HepG2 (cell line): Measurements from ENCODE around the gene C11orf68. TPM values are rescaled to one million over a fixed set of nuclear protein-coding genes. Genes with fewer than 3 reads are reported as not detected.
A peak's percentile ranks its signal among the peaks of the same experiment; 100 is the strongest.

Experiments
- HDAC6 ChIP-seq: fragments of 200-600 bp; sonication (generic); IDR thresholded peaks from 2 replicates; pipeline ENCODE4 v1.7.0; 2017; ENCODE audit warnings: mild to moderate bottlenecking, antibody characterized with exemption, low read length, low read depth
- NONO ChIP-seq, 2 experiments: fragments of 450-650 bp in 1 of 2; sonication (generic) in 1 of 2; formaldehyde crosslinking in 1 of 2; IDR thresholded peaks in 1 of 2; conservative IDR thresholded peaks in 1 of 2; 2 replicates each; pipeline versions ENCODE4 v1.6.1 to v1.8.0; 2017 to 2022; ENCODE audit warnings: mild to moderate bottlenecking in 1 of 2, missing genetic modification reagents in 1 of 2, moderate library complexity in 1 of 2
- ZNF33B ChIP-seq: sonication (generic); formaldehyde crosslinking; IDR thresholded peaks from 2 replicates; pipeline ENCODE4 v1.5.1; 2020; ENCODE audit warnings: mild to moderate bottlenecking, missing genetic modification reagents
- ZNF552 ChIP-seq: sonication (generic); formaldehyde crosslinking; IDR thresholded peaks from 2 replicates; pipeline ENCODE4 v1.9.0; 2022; ENCODE audit warnings: missing genetic modification reagents, mild to moderate bottlenecking, borderline replicate concordance
- ZNF615 ChIP-seq: sonication (generic); formaldehyde crosslinking; IDR thresholded peaks from 2 replicates; pipeline ENCODE4 v1.5.0; 2020; ENCODE audit warnings: mild to moderate bottlenecking, missing genetic modification reagents, borderline replicate concordance
- polyA plus RNA-seq, 8 experiments: library from polyadenylated mRNA; depleted of rRNA in 3 of 8; stranded (reverse) in 7 of 8; unstranded in 1 of 8; fragments of >200 nt; fragmentation: Illumina TruSeq in 4 of 8; extraction: Trizol in 4 of 8; gene quantifications; 2 replicates each; pipeline versions ENCODE4 v1.2.1 to v1.2.3, GENCODE V29; 2011 to 2016; ENCODE audit warnings: low read depth in 4 of 8, missing spikeins in 1 of 8, mixed read lengths in 1 of 8; ENCODE audit not compliant: insufficient read depth in 1 of 8
- total RNA-seq, 5 experiments: library from RNA; depleted of rRNA; stranded (reverse); fragments of >200 nt; fragmentation: Illumina TruSeq; extraction: Trizol; gene quantifications; 2 replicates each; pipeline ENCODE4 v1.2.3, GENCODE V29; 2016; ENCODE audit warnings: low read depth in 1 of 5
- TF ChIP-seq, protein P1 (sequence below): sonication (generic); formaldehyde crosslinking; IDR thresholded peaks from 2 replicates; pipeline ENCODE4 v1.5.1; 2020; ENCODE audit warnings: missing genetic modification reagents, mild to moderate bottlenecking, borderline replicate concordance
- TF ChIP-seq, protein P2 (sequence below): sonication (generic); formaldehyde crosslinking; IDR thresholded peaks from 2 replicates; pipeline ENCODE4 v1.9.0; 2022; ENCODE audit warnings: low read depth, missing genetic modification reagents
- TF ChIP-seq, protein P3 (sequence below): sonication (generic); formaldehyde crosslinking; IDR thresholded peaks from 2 replicates; pipeline ENCODE4 v1.4.0; 2020; ENCODE audit warnings: missing genetic modification reagents

C11orf68 gene
- total and polyA plus RNA-seq, 2 of the 13 experiments (the other 11 are each of a cell fraction or from before 2014, with no cell fraction given): 8.4 to 28.3 TPM

DNA sequence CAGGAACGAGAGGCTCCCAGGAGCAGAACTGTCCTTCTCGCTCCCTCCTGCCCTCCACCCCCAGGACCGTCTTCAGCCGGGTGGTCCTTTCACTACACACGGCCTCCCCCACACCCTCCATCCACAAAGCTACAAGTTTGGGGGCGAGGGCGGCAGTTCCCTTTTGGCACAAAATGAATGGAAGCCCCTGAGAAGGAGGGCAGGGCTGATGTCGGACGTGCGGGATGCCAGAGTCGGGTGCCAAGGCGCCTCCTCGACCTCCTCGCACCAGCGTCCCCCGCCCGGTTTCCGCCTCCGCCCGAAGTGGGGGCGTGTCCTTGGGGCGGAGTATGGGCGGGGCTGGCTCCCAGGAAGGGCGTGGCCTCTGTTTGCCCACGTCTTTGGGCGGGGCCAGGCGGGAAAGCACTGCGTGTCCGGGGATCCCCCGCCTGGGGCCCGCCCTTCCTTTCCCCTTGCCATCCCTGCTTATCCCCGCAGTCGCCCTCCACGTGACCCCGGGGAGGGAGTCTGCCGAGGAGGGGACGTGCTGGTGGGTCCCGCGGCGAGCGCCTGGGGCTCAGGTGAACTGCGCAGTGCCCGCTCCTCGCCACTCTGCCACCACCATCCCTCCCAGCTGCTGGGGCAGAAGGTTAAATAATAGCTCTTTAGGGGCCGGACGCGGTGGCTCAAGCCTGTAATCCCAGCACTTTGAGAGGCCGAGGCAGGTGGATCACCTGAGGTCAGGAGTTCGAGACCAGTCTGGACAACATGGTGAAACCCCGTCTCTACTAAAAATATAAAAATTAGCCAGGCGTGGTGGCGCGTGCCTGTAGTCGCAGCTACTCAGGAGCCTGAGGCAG, 45.3 kb downstream of the C11orf68 start (continued):
- TF ChIP-seq, protein P1, sequence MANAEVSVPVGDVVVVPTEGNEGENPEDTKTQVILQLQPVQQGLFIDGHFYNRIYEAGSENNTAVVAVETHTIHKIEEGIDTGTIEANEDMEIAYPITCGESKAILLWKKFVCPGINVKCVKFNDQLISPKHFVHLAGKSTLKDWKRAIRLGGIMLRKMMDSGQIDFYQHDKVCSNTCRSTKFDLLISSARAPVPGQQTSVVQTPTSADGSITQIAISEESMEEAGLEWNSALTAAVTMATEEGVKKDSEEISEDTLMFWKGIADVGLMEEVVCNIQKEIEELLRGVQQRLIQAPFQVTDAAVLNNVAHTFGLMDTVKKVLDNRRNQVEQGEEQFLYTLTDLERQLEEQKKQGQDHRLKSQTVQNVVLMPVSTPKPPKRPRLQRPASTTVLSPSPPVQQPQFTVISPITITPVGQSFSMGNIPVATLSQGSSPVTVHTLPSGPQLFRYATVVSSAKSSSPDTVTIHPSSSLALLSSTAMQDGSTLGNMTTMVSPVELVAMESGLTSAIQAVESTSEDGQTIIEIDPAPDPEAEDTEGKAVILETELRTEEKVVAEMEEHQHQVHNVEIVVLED: peak; percentile 53
- TF ChIP-seq, protein P2, sequence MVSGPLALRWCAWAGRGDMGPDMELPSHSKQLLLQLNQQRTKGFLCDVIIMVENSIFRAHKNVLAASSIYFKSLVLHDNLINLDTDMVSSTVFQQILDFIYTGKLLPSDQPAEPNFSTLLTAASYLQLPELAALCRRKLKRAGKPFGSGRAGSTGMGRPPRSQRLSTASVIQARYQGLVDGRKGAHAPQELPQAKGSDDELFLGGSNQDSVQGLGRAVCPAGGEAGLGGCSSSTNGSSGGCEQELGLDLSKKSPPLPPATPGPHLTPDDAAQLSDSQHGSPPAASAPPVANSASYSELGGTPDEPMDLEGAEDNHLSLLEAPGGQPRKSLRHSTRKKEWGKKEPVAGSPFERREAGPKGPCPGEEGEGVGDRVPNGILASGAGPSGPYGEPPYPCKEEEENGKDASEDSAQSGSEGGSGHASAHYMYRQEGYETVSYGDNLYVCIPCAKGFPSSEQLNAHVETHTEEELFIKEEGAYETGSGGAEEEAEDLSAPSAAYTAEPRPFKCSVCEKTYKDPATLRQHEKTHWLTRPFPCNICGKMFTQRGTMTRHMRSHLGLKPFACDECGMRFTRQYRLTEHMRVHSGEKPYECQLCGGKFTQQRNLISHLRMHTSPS: peak; percentile 62; the same call in 1 of the 2 replicates
- TF ChIP-seq ZNF552: no peak
- TF ChIP-seq ZNF33B (CRISPR knock-in tag): no peak
- no peak for TF ChIP-seq ZNF615 (CRISPR knock-in tag)
- TF ChIP-seq NONO (IDR thresholded peaks at IDR 0.05): no peak
- peak; percentile 74 for TF ChIP-seq NONO (CRISPR knock-in tag; conservative IDR thresholded peaks at IDR 0.05)
- TF ChIP-seq, protein P3, sequence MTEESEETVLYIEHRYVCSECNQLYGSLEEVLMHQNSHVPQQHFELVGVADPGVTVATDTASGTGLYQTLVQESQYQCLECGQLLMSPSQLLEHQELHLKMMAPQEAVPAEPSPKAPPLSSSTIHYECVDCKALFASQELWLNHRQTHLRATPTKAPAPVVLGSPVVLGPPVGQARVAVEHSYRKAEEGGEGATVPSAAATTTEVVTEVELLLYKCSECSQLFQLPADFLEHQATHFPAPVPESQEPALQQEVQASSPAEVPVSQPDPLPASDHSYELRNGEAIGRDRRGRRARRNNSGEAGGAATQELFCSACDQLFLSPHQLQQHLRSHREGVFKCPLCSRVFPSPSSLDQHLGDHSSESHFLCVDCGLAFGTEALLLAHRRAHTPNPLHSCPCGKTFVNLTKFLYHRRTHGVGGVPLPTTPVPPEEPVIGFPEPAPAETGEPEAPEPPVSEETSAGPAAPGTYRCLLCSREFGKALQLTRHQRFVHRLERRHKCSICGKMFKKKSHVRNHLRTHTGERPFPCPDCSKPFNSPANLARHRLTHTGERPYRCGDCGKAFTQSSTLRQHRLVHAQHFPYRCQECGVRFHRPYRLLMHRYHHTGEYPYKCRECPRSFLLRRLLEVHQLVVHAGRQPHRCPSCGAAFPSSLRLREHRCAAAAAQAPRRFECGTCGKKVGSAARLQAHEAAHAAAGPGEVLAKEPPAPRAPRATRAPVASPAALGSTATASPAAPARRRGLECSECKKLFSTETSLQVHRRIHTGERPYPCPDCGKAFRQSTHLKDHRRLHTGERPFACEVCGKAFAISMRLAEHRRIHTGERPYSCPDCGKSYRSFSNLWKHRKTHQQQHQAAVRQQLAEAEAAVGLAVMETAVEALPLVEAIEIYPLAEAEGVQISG (CRISPR knock-in tag): peak; percentile 22; the same call in 1 of the 2 replicates
- no peak for TF ChIP-seq HDAC6
